NCI-H187 treated with DMSO at 0.1 percent for 48 hours (cell line): ENCODE data around the gene SEC24B.
"Not testable (repeated sequence)": the region's sequence is repeated elsewhere in the genome, so short reads cannot be mapped to it uniquely, and the experiment has no call there.

Experiments used
- DNase-seq: peaks from one replicate; lab custom pipeline; 2025; lab: John Stamatoyannopoulos, UW

Gene SEC24B

DNA sequence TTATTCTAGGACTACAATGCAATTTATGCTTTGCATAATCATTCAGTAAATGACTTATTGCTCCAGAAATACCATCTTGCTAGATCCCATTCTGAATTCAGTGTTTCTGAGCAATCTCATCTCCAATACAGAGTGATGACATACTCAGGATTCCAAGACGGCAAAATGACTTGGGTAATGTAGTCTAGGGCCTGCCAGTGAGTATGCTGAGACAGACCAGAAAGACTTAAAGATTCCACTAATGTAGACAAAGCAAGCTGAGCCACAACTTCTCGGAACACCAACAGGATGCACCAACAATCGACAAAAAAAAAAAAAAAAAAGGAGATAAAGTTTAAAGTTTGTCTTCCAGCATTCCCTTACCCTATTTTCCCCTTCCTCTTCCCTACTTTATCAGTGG is 919 bp upstream of the SEC24B start:
- no peak for DNase-seq

DNA sequence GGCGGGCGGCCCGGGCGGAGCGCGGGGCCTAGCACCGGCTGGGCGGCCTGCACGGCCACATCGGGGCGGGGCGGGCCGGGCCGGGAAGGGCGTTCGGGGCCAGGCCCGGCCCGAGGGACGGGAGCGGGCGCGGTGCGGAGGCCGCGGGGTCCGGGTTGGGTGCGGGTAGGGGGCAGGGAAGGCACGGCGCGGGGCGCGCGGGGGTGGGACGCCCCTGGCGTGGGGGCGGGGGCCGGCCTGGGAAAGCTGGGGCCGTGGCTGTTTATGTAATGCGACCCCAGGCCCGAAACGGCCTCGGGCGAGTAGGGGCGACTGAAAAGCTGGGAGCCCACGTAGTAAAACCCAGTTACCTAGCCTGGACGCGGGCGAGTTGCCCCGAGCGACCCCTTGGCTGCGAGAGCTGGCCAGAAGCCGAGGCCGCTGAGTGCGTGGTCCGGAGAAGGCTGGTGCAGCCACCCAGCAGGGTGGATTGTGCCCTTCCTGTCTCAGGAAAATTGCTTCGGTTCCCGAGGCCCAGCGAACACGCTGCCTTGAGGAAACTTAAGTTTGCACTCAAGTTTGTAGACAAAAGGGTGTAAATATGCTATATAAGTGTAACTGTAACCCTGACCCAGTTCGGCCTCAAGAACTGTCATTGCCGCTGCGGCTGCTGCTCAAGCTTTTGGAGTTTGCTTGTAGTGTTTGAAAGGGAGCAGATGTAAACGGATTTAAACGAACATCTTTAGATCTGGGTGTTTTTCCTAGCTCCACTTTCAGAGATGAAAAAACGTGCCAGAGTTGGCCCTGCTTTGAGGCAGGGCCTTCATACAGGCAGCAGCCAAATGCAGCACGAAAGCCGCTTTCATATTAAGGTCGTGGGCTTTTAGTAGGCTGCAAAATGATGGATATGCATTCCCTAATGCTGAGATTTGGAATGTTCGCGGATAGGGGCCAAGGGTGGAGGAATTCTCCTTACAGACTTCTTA is 674 bp downstream of the SEC24B start:
- DNase-seq = no peak

DNA sequence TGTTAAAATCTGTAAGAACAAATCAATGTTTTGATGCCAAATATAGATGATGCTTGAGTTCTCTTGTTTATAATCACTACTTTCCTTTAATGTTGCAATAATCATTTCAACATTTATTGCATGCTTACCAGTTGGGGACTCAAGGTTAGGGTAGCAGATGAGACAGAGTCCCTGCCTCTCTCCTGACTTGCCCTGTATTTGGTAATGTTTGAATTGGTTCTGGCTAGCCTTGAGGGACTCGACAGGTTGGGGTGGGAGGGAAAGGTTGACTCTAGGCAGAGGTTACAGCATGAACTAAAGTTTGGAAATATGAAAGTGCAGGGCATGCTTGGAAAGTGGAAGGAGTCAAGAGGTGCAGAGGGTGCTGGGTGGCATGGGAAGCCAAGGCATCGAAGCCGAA is 2.0 kb downstream of the SEC24B start:
- no peak for DNase-seq

DNA sequence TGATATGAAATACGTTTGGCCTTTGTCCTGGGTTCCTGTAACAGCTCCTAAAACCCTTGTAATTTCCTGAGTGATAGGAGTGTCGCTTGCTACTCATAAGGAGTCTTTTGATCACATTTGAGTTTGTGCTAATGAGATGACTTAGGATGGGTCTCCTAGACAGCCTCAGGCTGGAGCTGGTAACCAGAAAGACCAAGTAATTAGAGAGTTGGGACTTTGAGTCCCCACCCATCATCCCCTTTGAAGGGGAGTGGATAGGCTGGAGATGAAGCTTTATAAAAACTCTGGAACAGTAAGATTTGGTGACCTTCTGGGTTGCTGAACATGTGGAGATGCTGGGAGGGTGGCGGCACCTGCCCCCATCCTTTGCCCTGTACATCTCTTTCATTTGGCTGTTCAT is 2.9 kb downstream of the SEC24B start:
- DNase-seq = no peak

DNA sequence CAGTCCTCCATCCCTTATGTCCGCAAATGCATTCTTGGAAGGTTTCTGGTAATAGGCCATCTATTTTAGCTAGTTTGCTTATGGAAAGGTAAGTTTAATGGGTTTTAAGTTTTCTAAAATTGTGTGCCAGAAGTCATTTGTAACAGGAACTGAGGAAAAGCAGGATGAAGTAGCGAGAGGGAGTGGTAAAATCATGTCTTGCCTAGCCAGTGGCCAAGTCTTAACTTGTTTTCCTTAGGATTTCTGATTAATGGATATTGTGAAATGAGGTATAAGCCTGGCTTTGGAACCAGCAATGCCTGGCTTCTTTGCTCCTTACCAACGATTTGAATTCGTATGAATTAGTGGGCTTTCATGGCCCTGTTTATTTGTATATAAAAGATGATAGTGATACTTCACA is 7.3 kb downstream of the SEC24B start:
- no peak for DNase-seq

DNA sequence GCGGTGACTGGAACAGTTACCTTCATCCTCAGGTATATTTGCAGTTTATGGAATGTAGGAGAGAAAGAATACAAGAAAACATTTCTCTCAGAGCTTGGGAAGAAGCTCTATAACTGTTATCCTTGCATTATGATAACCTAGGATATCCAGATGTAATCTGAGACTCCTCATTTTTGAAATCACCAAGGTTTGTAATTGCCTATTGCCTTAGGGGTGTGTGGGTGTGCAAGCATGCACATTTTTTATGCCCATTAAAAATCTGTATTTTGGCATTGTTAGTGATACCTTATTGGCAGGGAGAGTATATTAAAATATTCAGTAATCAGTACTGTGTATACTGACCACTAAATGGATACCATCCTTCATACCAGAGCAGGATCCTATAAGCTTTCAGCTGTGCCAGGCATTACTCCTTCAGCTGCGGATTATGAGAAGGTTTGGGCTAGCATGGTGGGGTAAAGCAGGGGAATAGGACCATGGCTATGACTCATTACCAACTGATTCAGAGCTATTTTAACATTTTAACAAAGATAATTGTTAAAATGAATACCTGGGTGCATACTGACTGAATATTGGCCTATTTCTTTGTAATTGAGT is 8.3 kb downstream of the SEC24B start:
- no peak for DNase-seq

DNA sequence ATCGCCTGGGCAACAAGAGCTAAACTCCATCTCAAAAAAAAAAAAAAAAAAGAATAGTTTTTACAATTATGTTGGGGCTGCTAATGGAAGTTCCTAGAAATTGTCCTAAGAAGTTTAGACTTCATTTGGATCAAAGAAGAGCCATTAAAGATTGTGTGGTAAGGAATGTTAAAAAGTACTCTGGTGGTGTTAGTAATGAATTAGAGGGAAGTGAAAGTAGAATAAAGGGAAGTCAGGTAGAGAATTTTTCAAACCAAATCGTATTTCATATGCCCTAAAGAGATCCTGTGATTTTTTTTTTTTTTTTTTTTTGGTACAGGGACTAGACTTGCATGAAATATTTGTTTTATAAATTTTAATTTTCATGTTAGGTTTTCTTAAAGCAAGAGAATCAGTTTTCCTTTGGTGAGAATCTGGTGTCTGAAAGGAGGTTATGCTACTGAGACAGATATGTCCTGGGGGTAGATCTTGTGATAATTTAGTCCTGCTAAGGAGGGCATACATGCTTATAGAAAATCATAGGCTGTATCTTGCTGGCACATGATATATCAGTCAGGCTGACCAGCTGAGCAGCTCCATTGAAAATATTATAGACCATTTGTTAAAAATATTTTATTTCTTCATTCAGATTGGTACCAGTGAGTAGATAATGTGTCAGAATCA is 10.7 kb downstream of the SEC24B start:
- no peak for DNase-seq

DNA sequence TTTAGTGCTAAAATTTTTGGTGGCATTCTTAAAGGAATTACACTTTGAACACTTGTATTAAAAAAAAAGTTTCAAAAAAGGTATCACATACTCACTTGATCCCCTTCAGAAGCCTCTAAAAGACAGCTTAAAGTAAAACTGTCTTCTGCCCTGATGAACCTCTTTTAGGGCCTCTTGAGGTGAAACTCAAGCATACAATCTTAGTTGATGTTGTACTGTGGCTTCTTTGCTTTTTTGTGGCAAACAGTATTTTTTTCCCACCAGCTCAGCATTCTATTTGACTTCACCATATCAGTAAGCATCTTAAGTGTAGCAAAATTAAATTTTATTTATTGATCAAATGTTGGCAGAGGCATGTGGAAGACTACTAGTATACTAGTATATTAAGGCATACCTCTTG is 13.7 kb downstream of the SEC24B start:
- no peak for DNase-seq

DNA sequence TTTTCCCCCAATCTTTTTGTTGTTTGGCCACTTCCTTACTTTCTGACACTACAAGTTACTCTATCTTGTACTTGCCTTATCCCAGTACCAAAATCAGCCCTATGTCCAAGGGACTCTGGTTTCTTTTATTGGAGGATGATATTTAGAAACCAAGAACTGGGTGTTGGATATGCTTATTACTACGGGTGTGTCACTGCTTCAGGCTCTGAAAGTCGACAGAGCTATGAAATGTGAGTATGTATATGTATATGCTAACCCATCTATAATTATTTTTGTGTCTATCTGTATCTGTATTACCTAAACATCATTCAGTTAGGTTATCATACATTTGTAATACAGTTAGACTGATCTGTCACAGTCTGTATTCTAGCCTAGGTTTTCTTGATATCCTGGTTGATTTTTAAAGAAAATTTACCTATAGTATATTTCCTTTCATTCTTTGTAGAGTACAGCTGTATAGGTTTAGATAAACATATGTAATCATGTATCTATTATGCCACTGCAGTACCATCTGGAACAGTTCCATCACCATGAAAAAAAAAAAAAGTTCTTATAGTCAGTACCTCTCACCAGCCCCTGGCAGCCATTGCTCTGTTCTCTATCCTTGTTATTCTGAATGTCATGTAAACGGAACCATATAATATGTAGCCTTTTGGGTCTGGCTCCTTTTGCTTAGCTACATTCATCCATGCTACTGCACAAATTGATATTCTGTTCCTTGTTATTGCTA is 18.1 kb downstream of the SEC24B start:
- no peak for DNase-seq

DNA sequence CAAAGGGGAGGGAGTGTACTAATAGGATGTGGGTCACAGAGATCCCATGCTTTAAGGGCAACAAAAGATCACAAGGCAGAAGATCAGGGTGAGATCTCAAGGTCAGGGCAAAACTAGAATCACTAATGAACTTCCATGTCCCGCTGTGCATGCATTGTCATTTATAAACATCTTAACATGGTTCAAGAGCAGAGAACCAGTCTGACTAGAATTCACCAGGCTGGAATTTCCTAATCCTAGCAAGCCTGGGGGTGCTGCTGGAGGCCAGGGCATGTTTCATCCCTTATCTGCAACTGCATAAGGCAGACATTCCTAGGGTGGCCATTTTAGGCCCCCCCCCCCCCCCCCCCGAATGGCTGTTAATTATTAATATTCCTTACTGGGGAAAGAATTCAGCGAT is 19.5 kb downstream of the SEC24B start:
- DNase-seq = not testable (repeated sequence)

DNA sequence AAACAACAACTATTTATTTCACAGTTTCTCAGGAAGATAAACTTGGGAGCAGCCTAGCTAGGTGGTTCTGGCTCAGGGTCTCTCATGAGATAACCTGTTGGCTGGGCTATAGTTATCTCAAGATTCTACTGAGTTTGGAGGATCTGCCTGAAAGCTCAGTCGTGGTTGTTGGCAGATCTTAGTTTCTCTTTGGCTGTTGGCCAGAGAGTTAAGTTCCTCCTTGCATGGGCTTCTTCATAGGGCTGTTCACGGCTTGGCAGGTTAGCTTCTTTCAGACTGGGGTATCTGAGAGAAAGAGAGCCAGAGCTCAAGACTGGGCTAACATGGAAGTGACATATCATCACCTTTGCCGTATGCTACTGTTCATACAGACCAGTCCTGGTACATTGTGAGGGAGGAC is 28.7 kb downstream of the SEC24B start:
- no peak for DNase-seq

DNA sequence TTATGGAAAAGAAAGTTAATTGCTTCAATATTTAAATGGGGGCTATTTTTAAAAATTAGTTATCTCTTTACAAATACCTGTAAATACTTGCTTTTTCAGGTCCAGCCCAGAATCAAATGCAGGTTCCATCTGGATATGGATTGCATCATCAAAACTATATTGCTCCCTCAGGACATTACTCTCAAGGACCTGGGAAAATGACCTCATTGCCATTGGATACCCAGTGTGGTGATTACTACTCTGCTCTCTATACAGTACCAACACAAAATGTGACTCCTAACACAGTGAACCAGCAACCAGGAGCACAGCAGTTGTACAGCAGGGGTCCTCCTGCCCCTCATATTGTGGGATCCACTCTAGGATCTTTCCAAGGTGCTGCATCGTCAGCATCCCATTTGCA is 29.2 kb downstream of the SEC24B start:
- DNase-seq = no peak

DNA sequence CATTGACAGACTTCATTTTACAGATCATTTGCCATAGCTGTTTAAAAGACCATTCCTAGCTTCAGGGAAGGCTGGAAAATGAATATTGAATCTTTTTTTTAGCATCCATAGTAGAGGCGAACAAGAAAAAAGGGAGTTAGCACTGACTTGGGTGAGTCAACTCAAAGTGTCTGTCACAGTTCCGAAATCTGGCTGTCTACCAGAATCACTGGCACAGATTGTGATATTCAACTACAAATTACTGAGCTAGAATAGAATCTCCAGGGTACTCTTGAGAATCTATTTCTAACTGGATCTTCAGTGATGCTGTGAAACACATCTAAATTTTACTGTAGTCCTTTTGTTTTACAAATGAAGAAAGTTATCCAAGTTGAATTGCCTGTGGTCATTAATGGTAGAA is 31.5 kb downstream of the SEC24B start:
- no peak for DNase-seq

DNA sequence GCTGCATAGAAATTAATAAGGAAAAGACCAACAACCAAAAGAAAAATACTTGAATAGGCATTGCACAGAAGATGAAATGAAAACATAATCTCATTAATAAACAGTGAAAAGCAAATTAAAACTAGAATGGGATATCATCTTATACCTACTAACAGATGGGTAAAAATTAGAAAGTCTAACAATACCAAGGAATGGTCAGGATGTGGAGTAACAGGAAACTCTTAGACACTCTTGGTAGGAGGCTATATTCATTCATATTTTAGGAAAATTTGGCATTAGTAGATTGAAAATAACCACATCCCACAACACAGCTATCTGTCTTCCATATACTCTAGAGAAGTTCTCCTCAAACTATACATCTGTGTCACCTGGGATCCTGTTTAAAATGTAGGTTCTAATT is 36.3 kb downstream of the SEC24B start:
- DNase-seq = no peak

DNA sequence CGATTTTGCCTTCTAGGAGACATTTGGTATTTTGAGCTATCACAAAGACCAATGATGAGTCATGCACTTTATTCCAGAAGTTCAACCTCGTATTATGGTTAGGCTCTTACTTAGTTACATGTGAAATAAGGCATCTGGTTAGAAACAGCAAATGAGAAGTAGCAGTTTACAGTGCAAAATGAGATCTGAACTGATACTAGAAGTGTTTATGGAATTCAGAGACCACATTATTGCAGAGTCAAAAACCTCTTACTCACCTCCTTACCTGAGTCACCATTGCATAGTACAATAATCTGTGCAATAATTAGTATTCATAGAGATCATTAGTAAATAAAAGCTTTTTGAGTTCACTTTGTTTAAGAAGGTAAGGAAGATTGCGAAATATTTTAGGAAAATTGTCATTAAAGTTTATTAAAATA is 38.7 kb downstream of the SEC24B start:
- DNase-seq = no peak

DNA sequence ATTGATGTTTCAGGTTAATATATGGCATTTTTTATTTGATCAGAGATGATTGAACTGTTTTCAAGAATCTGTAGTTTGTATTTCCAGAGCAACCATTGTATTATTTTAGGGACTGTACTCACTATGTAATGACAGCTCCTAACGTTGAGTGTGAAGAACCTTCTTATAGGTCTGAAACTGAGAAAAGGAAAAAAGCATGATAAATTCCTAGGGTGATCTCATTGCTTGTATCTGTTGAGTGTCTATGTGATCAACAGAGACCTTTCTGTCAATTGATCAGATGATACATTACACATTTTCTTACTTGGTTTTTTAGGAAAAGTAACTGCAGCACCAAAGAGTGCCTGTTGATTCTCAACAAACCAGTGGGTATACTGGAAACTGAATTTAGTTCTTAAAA is 40.2 kb downstream of the SEC24B start:
- no peak for DNase-seq

DNA sequence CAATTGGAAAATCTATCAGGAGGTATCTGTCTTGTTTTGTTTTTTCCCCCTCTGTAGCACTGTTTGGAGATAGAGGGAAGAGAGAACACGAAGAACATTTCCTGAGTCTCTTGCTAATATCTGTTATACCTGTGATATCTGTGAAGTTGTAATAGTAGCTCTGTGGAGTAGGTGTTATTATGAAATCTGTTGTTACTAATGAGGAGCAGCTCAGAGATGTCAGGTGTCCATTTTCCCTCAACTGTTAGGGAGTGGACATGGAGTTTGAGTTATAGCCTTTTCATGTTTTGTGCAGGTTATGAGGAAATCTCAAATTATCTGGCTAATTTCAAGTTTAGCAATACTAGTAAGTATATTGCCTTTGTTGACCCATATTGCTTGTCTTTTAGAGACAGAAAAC is 52.4 kb downstream of the SEC24B start:
- DNase-seq = no peak

DNA sequence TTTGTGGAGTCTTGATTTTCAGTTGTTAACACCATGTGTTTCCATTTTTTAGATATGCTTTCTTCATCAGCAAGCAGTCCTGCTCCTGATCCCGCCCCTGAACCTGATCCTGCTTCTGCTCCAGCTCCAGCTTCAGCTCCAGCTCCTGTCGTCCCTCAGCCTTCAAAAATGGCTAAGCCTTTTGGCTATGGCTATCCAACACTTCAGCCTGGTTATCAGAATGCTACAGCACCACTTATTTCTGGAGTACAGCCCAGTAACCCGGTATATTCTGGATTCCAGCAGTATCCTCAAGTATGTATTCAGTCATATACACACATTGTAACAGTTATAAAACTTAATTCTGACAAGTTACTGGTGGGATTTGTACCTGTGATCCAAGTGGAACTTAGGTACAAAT is 60.9 kb downstream of the SEC24B start:
- no peak for DNase-seq

DNA sequence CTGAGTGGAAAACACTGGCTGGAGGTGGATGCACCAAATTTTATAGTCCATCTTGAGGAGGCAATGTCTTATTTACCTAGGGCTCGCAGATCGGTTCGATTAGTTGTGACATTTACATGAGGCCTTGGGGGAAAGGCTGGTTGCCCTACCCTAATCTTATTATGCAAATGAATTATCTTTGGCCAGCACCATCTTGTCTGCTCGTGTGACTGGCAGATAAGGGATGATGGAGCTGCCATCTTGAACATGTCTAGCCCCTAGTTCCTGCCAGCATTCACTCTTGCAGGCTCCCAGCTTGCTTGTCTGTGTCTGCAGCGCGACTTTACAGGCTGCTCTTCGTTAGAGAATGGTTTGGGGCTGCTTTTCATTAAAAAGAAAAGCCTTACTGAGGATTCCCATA is 61.9 kb downstream of the SEC24B start:
- DNase-seq = no peak

DNA sequence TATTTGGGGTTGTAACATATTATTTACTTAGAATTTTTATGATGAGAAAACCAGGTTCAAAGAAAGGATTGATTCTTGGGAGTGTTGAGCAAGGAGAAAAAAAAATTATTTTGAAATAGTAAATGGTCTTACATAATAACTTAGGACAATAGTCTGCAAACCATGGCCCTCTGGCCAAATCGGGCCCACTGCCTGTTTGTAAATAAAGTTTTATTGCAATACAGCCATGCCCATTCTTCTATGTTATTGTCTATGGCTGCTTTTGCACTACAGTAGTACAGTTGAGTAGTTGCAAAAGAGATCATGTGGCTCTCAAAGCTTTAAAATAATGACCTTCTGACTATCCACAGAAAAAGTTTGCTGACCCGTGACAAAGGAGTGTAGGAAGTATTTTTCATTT is 63.3 kb downstream of the SEC24B start:
- no peak for DNase-seq

DNA sequence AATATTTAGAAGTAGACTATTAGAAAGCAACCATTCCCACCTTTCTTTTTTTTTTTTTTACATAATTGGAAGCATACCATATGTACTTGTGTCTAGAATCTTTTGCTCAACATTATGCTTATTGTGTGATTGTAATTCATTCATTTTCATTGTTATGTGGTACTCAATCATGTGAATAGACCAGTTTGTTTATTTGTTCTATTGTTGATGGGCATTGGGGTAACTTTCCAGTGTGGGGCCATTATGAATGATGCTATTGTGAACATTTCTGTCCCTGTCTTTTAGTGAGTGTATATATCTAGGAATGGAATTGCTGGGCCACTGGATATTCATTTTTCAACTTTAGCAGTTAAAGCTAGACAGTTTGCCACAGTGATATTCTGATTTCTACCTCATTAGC is 63.9 kb downstream of the SEC24B start:
- no peak for DNase-seq

DNA sequence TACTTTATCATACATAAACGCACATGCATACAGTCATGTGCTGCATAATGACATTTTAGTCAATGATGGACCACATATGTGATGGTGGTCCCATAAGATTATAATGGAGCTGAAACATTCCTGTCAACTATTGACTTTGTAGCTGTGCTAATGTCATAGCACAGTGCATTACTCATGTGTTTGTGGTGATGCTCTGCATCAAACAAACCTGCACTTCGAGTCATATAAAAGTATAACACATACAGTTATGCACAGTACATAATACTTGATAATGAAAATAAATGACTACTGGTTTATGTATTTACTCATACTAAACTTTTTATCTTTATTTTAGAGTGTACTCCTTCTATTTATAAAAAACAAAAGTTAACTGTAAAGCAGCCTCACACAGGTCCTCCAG is 65.9 kb downstream of the SEC24B start:
- DNase-seq = no peak

DNA sequence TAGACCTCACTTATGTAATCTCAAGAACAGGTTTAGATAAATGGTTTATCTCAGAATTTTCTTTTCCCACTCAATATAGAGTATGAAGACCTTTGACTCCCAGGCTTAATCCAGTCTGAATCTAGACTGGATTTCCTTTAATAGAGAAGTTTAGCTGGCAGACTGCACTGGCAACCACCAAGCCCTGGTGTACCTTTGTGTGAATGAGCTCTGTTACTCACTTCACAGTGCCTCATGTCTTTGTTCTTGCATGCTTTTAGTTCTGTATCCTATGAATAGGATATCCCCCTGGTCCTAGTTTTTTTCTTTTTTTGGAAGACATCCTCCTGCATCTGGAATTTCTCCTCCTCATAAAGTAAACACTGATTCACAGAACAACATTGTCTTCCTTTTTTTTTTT is 73.3 kb downstream of the SEC24B start:
- no peak for DNase-seq
